ENCODE results near the gene LMF1. TPM values are rescaled to one million over a fixed set of nuclear protein-coding genes. Genes with fewer than 3 reads are reported as not detected.

The LMF1 gene
- 25.3 and 35.8 TPM in 2 replicates for total RNA-seq

DNA sequence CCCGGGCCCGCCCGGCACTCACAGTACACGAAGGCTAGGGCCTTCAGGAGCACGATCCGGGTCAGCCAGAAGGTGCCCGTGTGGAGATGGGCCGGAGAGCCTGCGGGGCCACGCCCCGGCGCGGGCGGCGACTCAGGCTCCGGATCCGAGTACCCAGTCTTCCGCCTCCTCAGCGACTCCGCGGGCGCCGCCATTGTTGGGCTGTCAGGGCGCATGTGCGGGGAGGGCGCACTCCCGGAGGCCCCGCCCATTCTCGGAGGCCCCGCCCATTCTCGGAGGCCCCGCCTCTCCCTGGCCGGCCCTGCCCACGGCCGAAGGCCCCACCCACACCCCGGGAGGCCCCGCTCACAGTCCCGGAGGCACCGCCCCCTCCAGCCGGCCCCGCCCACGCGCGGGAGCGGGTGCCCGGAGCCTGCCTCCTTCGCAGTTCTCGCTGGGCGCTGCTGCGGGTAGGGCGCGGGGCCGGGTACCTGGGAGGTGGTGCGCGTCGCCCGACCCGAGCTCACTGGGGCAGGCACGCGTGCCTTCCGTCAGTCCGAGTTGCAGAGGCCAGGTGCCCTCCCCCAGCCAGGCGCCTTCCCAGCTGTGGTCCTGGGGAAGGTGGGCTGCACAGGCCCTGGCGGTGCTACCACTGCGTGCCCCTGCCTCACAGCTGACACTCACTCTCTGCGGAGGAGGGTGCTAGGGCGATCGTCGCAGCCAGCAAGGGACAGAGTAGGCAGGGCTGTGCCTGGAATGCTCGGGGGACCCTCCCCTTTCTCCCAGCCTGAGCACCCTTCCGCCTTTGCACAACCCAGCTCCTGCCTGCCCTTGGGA is at the start of gene LMF1:
Gene LMF1 (minus strand): TSS at position 219 of the 816 bp plus-strand sequence. CDS start 4 bp downstream, at position 215.
- DNase-seq (ENCODE audit: insufficient read length, low spot score, missing footprints): peak; percentile 100
- H3K9me3 ChIP-seq (ENCODE audit: low read depth, low read length): peaks cover 4% of the 10 kb centered on the region
- peak within 1 kb of the TSS; percentile 91 for H3K4me3 ChIP-seq (ENCODE audit: insufficient read depth, low read length)
- H2AFZ ChIP-seq (ENCODE audit: low read length): peak within 1 kb of the TSS; percentile 74
- H4K20me1 ChIP-seq (ENCODE audit: insufficient read depth, low read length): peaks cover 6% of the 10 kb centered on the region
- H3K4me1 ChIP-seq (ENCODE audit: insufficient read depth, low read length): peaks cover 7% of the 10 kb centered on the region
- no peak for TF ChIP-seq CTCF (IDR thresholded peaks at IDR 0.05; ENCODE audit: extremely low read depth, low read depth, low read length)
- H3K4me2 ChIP-seq (ENCODE audit: insufficient read depth, low read length): peak within 1 kb of the TSS; percentile 87
- peak within 1 kb of the TSS; percentile 48 for H3K27ac ChIP-seq (ENCODE audit: low read depth, low read length)
- peaks cover 14% of the 10 kb centered on the region for H3K79me2 ChIP-seq (ENCODE audit: insufficient read depth, low read length)
- H3K36me3 ChIP-seq (ENCODE audit: insufficient read depth, low read length): no peaks in the 10 kb centered on the region
- peaks cover 43% of the 10 kb centered on the region for H3K27me3 ChIP-seq (ENCODE audit: insufficient read depth, low read length)

DNA sequence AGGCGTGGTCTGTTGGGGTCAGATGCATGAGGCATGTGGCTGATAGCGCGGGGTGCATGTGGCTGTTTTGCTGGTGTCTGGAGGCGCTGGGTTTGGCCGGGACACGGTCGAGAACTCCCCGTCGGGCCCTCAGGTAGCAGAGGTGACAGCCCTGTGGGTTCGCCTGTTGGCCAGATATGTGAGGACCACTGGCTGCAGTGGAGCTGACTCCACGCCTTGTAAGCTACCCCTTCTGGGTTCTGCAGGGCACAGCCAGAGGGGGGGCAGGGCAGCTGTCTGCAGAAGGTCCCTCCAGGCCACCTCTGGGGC is 49.3 kb upstream of the LMF1 start:
- H2AFZ ChIP-seq (ENCODE audit: low read length): no peak overlapping the region
- no peaks in the 10 kb centered on the region for H4K20me1 ChIP-seq (ENCODE audit: insufficient read depth, low read length)
- H3K4me3 ChIP-seq (ENCODE audit: insufficient read depth, low read length): no peak overlapping the region
- peaks cover 12% of the 10 kb centered on the region for H3K4me1 ChIP-seq (ENCODE audit: insufficient read depth, low read length)
- H3K36me3 ChIP-seq (ENCODE audit: insufficient read depth, low read length): no peaks in the 10 kb centered on the region
- peak overlapping the region; percentile 73 for H3K4me2 ChIP-seq (ENCODE audit: insufficient read depth, low read length)
- H3K9me3 ChIP-seq (ENCODE audit: low read depth, low read length): no peaks in the 10 kb centered on the region
- TF ChIP-seq CTCF (IDR thresholded peaks at IDR 0.05; ENCODE audit: extremely low read depth, low read depth, low read length): no peak
- DNase-seq (ENCODE audit: insufficient read length, low spot score, missing footprints): no peak
- H3K27ac ChIP-seq (ENCODE audit: low read depth, low read length): no peak overlapping the region
- no peaks in the 10 kb centered on the region for H3K79me2 ChIP-seq (ENCODE audit: insufficient read depth, low read length)
- H3K27me3 ChIP-seq (ENCODE audit: insufficient read depth, low read length): peaks cover 2% of the 10 kb centered on the region

- TF ChIP-seq CTCF (IDR thresholded peaks at IDR 0.05; ENCODE audit: extremely low read depth, low read depth, low read length): no peak
- H3K4me1 ChIP-seq (ENCODE audit: insufficient read depth, low read length): peaks cover 16% of the 10 kb centered on the region
- H3K9me3 ChIP-seq (ENCODE audit: low read depth, low read length): no peaks in the 10 kb centered on the region
- H2AFZ ChIP-seq (ENCODE audit: low read length): peak overlapping the region; percentile 56
- no peaks in the 10 kb centered on the region for H4K20me1 ChIP-seq (ENCODE audit: insufficient read depth, low read length)
- peak overlapping the region; percentile 51 for H3K4me3 ChIP-seq (ENCODE audit: insufficient read depth, low read length)
- no peaks in the 10 kb centered on the region for H3K36me3 ChIP-seq (ENCODE audit: insufficient read depth, low read length)
- H3K27ac ChIP-seq (ENCODE audit: low read depth, low read length): peak overlapping the region; percentile 28
- H3K79me2 ChIP-seq (ENCODE audit: insufficient read depth, low read length): no peaks in the 10 kb centered on the region
- H3K27me3 ChIP-seq (ENCODE audit: insufficient read depth, low read length): peaks cover 2% of the 10 kb centered on the region
- DNase-seq (ENCODE audit: insufficient read length, low spot score, missing footprints): peak; percentile 99
- peak overlapping the region; percentile 73 for H3K4me2 ChIP-seq (ENCODE audit: insufficient read depth, low read length)
These were observed 48.7 kb upstream of the LMF1 start for GRCh38 chr16:1019231-1020090.

Measured in osteoblast (primary cell).